GM18873 (cell line): Measurements from ENCODE around the gene SHLD2.
A peak's percentile ranks its signal among the peaks of the same experiment; 100 is the strongest.
"Not testable (repeated sequence)": the region's sequence is repeated elsewhere in the genome, so short reads cannot be mapped to it uniquely, and the experiment has no call there.

Experiments
- ATAC-seq: cut with Tn5 transposase; IDR thresholded peaks from one replicate; pipeline ENCODE4 v1.9.1; 2021; ENCODE audit warnings: mild to moderate bottlenecking, moderate library complexity, moderate number of reproducible peaks; ENCODE audit not compliant: unreplicated experiment, low FRiP score

Gene SHLD2

GRCh38 chr10:87084291-87084782 is 10.7 kb upstream of the SHLD2 start:
- not testable (repeated sequence) for ATAC-seq

- no peak for ATAC-seq
These were observed 9.5 kb upstream of the SHLD2 start for GRCh38 chr10:87085537-87085936.

GRCh38 chr10:87089746-87090145 is 5.3 kb upstream of the SHLD2 start:
- no peak for ATAC-seq

- no peak for ATAC-seq
These were observed 4.2 kb upstream of the SHLD2 start for GRCh38 chr10:87090779-87091178.

GRCh38 chr10:87092376-87092860 is 2.6 kb upstream of the SHLD2 start:
- ATAC-seq = no peak

- peak; percentile 34 for ATAC-seq
These were observed 2.0 kb upstream of the SHLD2 start for GRCh38 chr10:87092861-87093631.

GRCh38 chr10:87093632-87094372 is 1.2 kb upstream of the SHLD2 start:
- peak; percentile 15 for ATAC-seq

GRCh38 chr10:87095236-87095945 is 385 bp downstream of the SHLD2 start:
- peak; percentile 48 for ATAC-seq

- ATAC-seq = no peak
These were observed 7.0 kb downstream of the SHLD2 start for GRCh38 chr10:87101996-87102395.

GRCh38 chr10:87104727-87105126 is 9.7 kb downstream of the SHLD2 start:
- ATAC-seq = not testable (repeated sequence)

- ATAC-seq = no peak
These were observed 10.6 kb downstream of the SHLD2 start for GRCh38 chr10:87105446-87106124.

- not testable (repeated sequence) for ATAC-seq
These were observed 23.1 kb downstream of the SHLD2 start for GRCh38 chr10:87118122-87118521.

- ATAC-seq = not testable (repeated sequence)
These were observed 24.0 kb downstream of the SHLD2 start for GRCh38 chr10:87119029-87119428.

- not testable (repeated sequence) for ATAC-seq
These were observed 28.3 kb downstream of the SHLD2 start for GRCh38 chr10:87123351-87123750.

- not testable (repeated sequence) for ATAC-seq
These were observed 32.0 kb downstream of the SHLD2 start for GRCh38 chr10:87127048-87127447.

- ATAC-seq = not testable (repeated sequence)
These were observed 32.7 kb downstream of the SHLD2 start for GRCh38 chr10:87127607-87128156.

- not testable (repeated sequence) for ATAC-seq
These were observed 37.2 kb downstream of the SHLD2 start for GRCh38 chr10:87132176-87132575.

- not testable (repeated sequence) for ATAC-seq
These were observed 38.9 kb downstream of the SHLD2 start for GRCh38 chr10:87133936-87134335.

GRCh38 chr10:87134440-87134839 is 39.4 kb downstream of the SHLD2 start:
- not testable (repeated sequence) for ATAC-seq

- not testable (repeated sequence) for ATAC-seq
These were observed 42.5 kb downstream of the SHLD2 start for GRCh38 chr10:87137478-87137877.
